Measurements from ENCODE around the gene VEGFC. TPM values are rescaled to one million over a fixed set of nuclear protein-coding genes. Genes with fewer than 3 reads are reported as not detected.

The VEGFC gene
- total and polyA plus RNA-seq, 10 of the 15 experiments (the other 5 are each of a cell fraction or from before 2014, with no cell fraction given), result 0.03 to 0.04 TPM; not detected in 8

DNA sequence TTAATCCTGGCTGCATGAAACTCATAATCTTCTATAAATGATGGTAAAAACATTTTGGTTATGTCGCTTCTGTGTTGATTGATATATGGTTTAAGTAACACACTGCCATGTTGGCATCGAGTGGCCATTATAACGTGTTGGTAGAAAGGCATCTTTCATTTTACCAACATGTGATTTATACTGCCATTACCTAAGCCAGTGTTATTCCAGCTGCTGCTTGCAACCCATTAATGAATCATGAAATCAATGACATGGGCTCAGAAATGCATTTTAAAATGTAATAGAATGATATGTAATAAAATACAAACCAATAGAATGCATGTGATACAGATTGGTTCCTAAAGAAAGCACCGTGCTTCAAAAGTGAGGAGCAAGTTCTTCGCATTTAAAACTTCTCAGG is 102.0 kb downstream of the VEGFC start (continued):
- TF ChIP-seq, protein P1, sequence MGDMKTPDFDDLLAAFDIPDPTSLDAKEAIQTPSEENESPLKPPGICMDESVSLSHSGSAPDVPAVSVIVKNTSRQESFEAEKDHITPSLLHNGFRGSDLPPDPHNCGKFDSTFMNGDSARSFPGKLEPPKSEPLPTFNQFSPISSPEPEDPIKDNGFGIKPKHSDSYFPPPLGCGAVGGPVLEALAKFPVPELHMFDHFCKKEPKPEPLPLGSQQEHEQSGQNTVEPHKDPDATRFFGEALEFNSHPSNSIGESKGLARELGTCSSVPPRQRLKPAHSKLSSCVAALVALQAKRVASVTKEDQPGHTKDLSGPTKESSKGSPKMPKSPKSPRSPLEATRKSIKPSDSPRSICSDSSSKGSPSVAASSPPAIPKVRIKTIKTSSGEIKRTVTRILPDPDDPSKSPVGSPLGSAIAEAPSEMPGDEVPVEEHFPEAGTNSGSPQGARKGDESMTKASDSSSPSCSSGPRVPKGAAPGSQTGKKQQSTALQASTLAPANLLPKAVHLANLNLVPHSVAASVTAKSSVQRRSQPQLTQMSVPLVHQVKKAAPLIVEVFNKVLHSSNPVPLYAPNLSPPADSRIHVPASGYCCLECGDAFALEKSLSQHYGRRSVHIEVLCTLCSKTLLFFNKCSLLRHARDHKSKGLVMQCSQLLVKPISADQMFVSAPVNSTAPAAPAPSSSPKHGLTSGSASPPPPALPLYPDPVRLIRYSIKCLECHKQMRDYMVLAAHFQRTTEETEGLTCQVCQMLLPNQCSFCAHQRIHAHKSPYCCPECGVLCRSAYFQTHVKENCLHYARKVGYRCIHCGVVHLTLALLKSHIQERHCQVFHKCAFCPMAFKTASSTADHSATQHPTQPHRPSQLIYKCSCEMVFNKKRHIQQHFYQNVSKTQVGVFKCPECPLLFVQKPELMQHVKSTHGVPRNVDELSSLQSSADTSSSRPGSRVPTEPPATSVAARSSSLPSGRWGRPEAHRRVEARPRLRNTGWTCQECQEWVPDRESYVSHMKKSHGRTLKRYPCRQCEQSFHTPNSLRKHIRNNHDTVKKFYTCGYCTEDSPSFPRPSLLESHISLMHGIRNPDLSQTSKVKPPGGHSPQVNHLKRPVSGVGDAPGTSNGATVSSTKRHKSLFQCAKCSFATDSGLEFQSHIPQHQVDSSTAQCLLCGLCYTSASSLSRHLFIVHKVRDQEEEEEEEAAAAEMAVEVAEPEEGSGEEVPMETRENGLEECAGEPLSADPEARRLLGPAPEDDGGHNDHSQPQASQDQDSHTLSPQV (IDR thresholded peaks at IDR 0.05), result no peak
- TF ChIP-seq FOS (IDR thresholded peaks at IDR 0.05; ENCODE audit: borderline replicate concordance, extremely low read depth, insufficient read length), result no peak

DNA sequence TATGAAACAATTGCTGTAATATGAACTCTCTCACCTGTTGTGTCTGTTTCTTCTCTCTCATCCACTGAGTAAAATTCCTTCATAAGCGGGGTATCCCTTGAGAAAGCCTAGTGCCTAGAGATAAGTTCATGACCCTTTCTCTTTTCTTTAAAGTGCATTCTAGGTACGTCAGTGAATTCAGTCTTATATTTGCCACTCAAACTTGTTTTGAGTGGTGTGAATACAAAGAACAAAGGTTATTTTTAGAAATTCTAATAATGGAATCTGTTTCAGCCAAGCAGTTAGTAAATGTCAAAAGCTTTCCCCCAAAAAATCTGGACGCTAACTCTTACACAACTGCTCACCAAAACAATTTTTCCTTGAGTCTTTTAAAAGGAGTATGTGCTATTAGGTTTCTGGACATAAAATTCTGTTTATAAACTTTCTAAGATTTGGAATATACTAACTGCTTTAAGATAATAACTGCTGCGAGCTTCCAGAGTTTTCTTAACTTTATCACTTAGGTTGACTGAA is 112.0 kb downstream of the VEGFC start:
- in situ Hi-C loops (cut with MboI), result no loop called here
- Histone ChIP-seq H3K4me1 (ENCODE audit: control insufficient read depth, insufficient read depth, low read length) (no peaks in the 10 kb centered on the region), H3K79me2 (ENCODE audit: control insufficient read depth, insufficient read depth, low read length) (no peaks in the 10 kb centered on the region), H3K4me2 (ENCODE audit: control insufficient read depth, insufficient read depth) (no peak overlapping the region), H3K27ac (ENCODE audit: control insufficient read depth, insufficient read depth) (no peak overlapping the region), H2AFZ (ENCODE audit: control insufficient read depth, low read depth, low read length) (no peak overlapping the region), H3K9ac (ENCODE audit: control insufficient read depth, insufficient read depth, low read length) (no peak overlapping the region), H4K20me1 (ENCODE audit: control insufficient read depth, insufficient read depth) (no peaks in the 10 kb centered on the region), H3K36me3 (ENCODE audit: control insufficient read depth in 2 of 2, insufficient read depth in 2 of 2, low read length in 1 of 2) (no peaks in the 10 kb centered on the region), H3K27me3 (replicated peaks in 1 of 2; ENCODE audit: control insufficient read depth in 2 of 2, insufficient read depth in 2 of 2, low read length in 1 of 2) (no peaks in the 10 kb centered on the region), H3K9me3 (replicated peaks; ENCODE audit: control insufficient read depth, insufficient read depth, low read length) (no peaks in the 10 kb centered on the region), H3K4me3 (no peak overlapping the region)
- POLR2A ChIA-PET, result no interaction called here
- SMC1A ChIA-PET (ENCODE audit: uncharacterized antibody, unreplicated experiment), result no interaction called here
- BruUV-seq (replicated peaks), result no TSS peak
- CTCF ChIA-PET, result no interaction called here
- 30% methylated on average over 4 of the region's 4 CpGs for WGBS (ENCODE audit: insufficient coverage, insufficient replicate concordance, low lambda C conversion rate, missing lambda C conversion rate)
- FAIRE-seq (no peak), ATAC-seq (no peak), DNase-seq (ENCODE audit: low read depth, low spot score) (no peak)
- intact Hi-C loops (cut with micrococcal nuclease; ENCODE audit: unreplicated experiment), result no loop called here
- RAD21 ChIA-PET (ENCODE audit: unreplicated experiment), result no interaction called here
- TF ChIP-seq, protein P2, sequence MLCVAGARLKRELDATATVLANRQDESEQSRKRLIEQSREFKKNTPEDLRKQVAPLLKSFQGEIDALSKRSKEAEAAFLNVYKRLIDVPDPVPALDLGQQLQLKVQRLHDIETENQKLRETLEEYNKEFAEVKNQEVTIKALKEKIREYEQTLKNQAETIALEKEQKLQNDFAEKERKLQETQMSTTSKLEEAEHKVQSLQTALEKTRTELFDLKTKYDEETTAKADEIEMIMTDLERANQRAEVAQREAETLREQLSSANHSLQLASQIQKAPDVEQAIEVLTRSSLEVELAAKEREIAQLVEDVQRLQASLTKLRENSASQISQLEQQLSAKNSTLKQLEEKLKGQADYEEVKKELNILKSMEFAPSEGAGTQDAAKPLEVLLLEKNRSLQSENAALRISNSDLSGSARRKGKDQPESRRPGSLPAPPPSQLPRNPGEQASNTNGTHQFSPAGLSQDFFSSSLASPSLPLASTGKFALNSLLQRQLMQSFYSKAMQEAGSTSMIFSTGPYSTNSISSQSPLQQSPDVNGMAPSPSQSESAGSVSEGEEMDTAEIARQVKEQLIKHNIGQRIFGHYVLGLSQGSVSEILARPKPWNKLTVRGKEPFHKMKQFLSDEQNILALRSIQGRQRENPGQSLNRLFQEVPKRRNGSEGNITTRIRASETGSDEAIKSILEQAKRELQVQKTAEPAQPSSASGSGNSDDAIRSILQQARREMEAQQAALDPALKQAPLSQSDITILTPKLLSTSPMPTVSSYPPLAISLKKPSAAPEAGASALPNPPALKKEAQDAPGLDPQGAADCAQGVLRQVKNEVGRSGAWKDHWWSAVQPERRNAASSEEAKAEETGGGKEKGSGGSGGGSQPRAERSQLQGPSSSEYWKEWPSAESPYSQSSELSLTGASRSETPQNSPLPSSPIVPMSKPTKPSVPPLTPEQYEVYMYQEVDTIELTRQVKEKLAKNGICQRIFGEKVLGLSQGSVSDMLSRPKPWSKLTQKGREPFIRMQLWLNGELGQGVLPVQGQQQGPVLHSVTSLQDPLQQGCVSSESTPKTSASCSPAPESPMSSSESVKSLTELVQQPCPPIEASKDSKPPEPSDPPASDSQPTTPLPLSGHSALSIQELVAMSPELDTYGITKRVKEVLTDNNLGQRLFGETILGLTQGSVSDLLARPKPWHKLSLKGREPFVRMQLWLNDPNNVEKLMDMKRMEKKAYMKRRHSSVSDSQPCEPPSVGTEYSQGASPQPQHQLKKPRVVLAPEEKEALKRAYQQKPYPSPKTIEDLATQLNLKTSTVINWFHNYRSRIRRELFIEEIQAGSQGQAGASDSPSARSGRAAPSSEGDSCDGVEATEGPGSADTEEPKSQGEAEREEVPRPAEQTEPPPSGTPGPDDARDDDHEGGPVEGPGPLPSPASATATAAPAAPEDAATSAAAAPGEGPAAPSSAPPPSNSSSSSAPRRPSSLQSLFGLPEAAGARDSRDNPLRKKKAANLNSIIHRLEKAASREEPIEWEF (IDR thresholded peaks at IDR 0.05; ENCODE audit: insufficient replicate concordance, low read depth, low read length), result no peak
- TF ChIP-seq RB1 (IDR thresholded peaks at IDR 0.05; ENCODE audit: borderline replicate concordance) (no peak), NFYB (IDR thresholded peaks at IDR 0.05; ENCODE audit: insufficient read depth, low read depth, low read length) (no peak), ASH2L (IDR thresholded peaks at IDR 0.05; ENCODE audit: borderline replicate concordance, low read depth) (no peak), CREB1 (IDR thresholded peaks at IDR 0.05; ENCODE audit: low read depth) (no peak), RELA (IDR thresholded peaks at IDR 0.05; ENCODE audit: borderline replicate concordance, partially characterized antibody) (no peak), PML (IDR thresholded peaks at IDR 0.05; ENCODE audit: low read length) (no peak)
- TF ChIP-seq, protein P3, sequence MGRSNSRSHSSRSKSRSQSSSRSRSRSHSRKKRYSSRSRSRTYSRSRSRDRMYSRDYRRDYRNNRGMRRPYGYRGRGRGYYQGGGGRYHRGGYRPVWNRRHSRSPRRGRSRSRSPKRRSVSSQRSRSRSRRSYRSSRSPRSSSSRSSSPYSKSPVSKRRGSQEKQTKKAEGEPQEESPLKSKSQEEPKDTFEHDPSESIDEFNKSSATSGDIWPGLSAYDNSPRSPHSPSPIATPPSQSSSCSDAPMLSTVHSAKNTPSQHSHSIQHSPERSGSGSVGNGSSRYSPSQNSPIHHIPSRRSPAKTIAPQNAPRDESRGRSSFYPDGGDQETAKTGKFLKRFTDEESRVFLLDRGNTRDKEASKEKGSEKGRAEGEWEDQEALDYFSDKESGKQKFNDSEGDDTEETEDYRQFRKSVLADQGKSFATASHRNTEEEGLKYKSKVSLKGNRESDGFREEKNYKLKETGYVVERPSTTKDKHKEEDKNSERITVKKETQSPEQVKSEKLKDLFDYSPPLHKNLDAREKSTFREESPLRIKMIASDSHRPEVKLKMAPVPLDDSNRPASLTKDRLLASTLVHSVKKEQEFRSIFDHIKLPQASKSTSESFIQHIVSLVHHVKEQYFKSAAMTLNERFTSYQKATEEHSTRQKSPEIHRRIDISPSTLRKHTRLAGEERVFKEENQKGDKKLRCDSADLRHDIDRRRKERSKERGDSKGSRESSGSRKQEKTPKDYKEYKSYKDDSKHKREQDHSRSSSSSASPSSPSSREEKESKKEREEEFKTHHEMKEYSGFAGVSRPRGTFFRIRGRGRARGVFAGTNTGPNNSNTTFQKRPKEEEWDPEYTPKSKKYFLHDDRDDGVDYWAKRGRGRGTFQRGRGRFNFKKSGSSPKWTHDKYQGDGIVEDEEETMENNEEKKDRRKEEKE (IDR thresholded peaks at IDR 0.05), result no peak
